Stomach smooth muscle (tissue), 2 donors: ENCODE data around the gene CSRP2.

Source experiments
- H3K27ac ChIP-seq: one replicate; pipeline ENCODE4 v1.7.0; 2013; ENCODE audit warnings: mild to moderate bottlenecking, low read length, inconsistent platforms
- H3K27me3 ChIP-seq, 2 donors: one replicate each; pipeline ENCODE4 v1.7.0; 2013; ENCODE audit warnings: low read length in 2 of 2; ENCODE audit not compliant: insufficient read depth in 2 of 2, control insufficient read depth in 1 of 2
- H3K36me3 ChIP-seq, 2 donors: one replicate each; pipeline ENCODE4 v1.7.0; 2013; ENCODE audit warnings: low read length in 2 of 2; ENCODE audit not compliant: control insufficient read depth in 2 of 2, insufficient read depth in 2 of 2
- H3K4me1 ChIP-seq: one replicate; pipeline ENCODE4 v1.7.0; 2013; ENCODE audit warnings: low read length; ENCODE audit not compliant: control insufficient read depth, insufficient read depth
- H3K4me3 ChIP-seq, 2 donors: one replicate each; pipeline ENCODE4 v1.7.0; 2013; ENCODE audit warnings: low read length in 2 of 2
- H3K9ac ChIP-seq, 2 donors: one replicate each; pipeline ENCODE4 v1.7.0; 2013; ENCODE audit warnings: low read length in 2 of 2, mild to moderate bottlenecking in 1 of 2
- H3K9me3 ChIP-seq, 2 donors: one replicate each; pipeline ENCODE4 v1.7.0; 2013; ENCODE audit warnings: low read length in 2 of 2; ENCODE audit not compliant: control insufficient read depth in 2 of 2
- donor health status: healthy.
- donor health status: Pancreatic carcinoma.

CSRP2 gene

DNA sequence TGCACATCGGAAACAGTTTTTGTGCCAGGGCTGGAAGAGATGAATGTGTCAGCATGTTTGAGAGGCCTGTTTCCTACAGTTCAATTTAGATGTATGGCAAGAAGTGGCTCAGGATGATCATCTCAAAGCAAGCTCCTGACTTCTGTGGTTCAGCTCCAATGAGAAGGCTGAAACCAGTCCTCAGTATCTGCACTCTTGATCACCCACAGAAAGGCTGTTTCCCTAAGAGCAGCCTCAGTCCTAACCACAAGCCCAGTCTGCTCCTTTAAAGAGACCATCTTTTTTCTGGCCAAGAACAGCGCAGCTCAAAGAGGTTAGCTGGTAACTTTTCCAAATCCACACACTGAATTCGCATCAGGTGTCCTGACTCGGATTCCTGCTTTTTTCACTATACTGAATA lies 19.2 kb downstream of the CSRP2 start:
- Histone ChIP-seq H3K36me3 (peaks cover 6 to 18% of the 10 kb centered on the region in 2 donors), H3K4me1 (peaks cover 13% of the 10 kb centered on the region), H3K27ac (peak overlapping the region; percentile 66), H3K9me3 (peaks cover 4 to 8% of the 10 kb centered on the region in 2 donors), H3K27me3 (no peaks in the 10 kb centered on the region), H3K4me3 (peak overlapping the region; percentile 16 to 17), H3K9ac (peak overlapping the region; percentile 16 to 60)

DNA sequence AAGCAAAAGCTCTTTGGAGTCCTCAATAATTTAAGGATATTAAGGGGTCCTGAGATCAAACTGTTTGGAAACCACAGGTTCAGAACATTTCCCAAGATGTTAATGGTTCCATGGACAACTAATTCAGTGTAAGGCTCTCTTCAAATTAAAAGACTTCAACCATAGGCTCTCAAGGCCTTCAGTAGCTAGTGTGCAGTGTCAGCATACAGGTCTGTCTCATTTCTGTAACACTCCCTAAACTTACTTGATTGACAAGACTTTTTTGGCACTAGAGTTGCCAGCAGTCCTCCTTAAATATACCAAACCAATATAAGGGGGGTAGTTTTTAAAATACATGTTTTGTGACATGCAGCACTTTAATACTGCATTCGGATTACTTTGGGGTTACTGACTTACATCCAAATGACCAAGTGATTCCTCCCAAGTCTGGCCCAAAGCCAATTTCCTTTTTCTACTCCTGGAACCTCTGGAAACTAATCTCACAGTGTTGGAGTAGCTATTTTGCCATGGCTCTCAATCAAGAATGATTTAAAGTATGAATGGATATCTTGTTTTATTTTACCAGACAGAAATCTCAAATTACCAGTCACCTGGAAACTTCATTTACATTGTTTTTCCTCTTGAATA lies 22.7 kb downstream of the CSRP2 start:
- Histone ChIP-seq H3K4me1 (peaks cover 3% of the 10 kb centered on the region), H3K9me3 (peaks cover 4 to 8% of the 10 kb centered on the region in 2 donors), H3K27ac (no peak overlapping the region), H3K9ac (no peak overlapping the region), H3K36me3 (peaks cover 6 to 22% of the 10 kb centered on the region in 2 donors), H3K4me3 (no peak overlapping the region), H3K27me3 (no peaks in the 10 kb centered on the region)

DNA sequence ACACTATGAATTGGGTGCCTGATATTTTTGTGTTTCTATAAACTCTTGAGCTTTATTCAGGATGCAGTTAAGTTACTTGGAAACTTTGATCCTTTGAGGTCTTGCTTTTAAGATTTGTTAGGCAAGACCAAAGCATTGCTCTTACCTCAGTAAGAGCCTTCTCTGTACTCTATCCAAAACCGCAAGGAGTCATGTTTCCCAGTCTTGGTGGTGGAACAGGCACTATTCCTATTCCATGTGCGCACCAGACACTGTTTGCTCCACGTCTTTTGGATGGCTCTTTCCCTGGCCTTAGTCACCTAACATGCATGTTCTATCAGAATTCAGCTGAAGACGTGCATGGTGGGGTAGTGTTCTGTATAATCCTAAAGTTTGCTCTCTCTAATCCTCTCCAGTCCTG lies 23.5 kb downstream of the CSRP2 start:
- H3K27me3 ChIP-seq, result no peaks in the 10 kb centered on the region
- no peak overlapping the region for H3K9ac ChIP-seq
- H3K36me3 ChIP-seq, result peaks cover 8 to 27% of the 10 kb centered on the region in 2 donors
- no peak overlapping the region for H3K27ac ChIP-seq
- peaks cover 4 to 8% of the 10 kb centered on the region in 2 donors for H3K9me3 ChIP-seq
- H3K4me3 ChIP-seq, result no peak overlapping the region
- no peaks in the 10 kb centered on the region for H3K4me1 ChIP-seq

- Histone ChIP-seq H3K9ac (no peak overlapping the region), H3K4me1 (no peaks in the 10 kb centered on the region), H3K27ac (no peak overlapping the region), H3K4me3 (no peak overlapping the region), H3K36me3 (peaks cover 8 to 30% of the 10 kb centered on the region in 2 donors), H3K9me3 (peaks cover 4 to 7% of the 10 kb centered on the region in 2 donors), H3K27me3 (no peaks in the 10 kb centered on the region)
Measured at GRCh38 chr12:76852106-76852505, 26.7 kb downstream of the CSRP2 start.

GRCh38 chr12:76848132-76848531 lies 30.7 kb downstream of the CSRP2 start:
- Histone ChIP-seq H3K27ac (no peak overlapping the region), H3K27me3 (no peaks in the 10 kb centered on the region), H3K4me1 (no peaks in the 10 kb centered on the region), H3K36me3 (peaks cover 2 to 21% of the 10 kb centered on the region in 2 donors), H3K9me3 (no peaks in the 10 kb centered on the region), H3K4me3 (no peak overlapping the region), H3K9ac (no peak overlapping the region)

- peaks cover 2 to 21% of the 10 kb centered on the region in 2 donors for H3K36me3 ChIP-seq
- no peak overlapping the region for H3K9ac ChIP-seq
- no peak overlapping the region for H3K27ac ChIP-seq
- no peak overlapping the region for H3K4me3 ChIP-seq
- no peaks in the 10 kb centered on the region for H3K27me3 ChIP-seq
- H3K9me3 ChIP-seq, result no peaks in the 10 kb centered on the region
- no peaks in the 10 kb centered on the region for H3K4me1 ChIP-seq
Measured at GRCh38 chr12:76847260-76847659, 31.6 kb downstream of the CSRP2 start.

GRCh38 chr12:76836633-76837032 lies 42.2 kb downstream of the CSRP2 start:
- Histone ChIP-seq H3K4me3 (no peak overlapping the region), H3K36me3 (peaks cover 3 to 4% of the 10 kb centered on the region in 2 donors), H3K27me3 (no peaks in the 10 kb centered on the region), H3K4me1 (no peaks in the 10 kb centered on the region), H3K9ac (no peak overlapping the region), H3K9me3 (peaks cover 0 to 3% of the 10 kb centered on the region in 2 donors), H3K27ac (no peak overlapping the region)

GRCh38 chr12:76830436-76830835 lies 48.4 kb downstream of the CSRP2 start:
- no peaks in the 10 kb centered on the region for H3K27me3 ChIP-seq
- H3K4me1 ChIP-seq, result no peaks in the 10 kb centered on the region
- peaks cover 0 to 3% of the 10 kb centered on the region in 2 donors for H3K9me3 ChIP-seq
- no peak overlapping the region for H3K4me3 ChIP-seq
- H3K9ac ChIP-seq, result no peak overlapping the region
- no peak overlapping the region for H3K27ac ChIP-seq
- H3K36me3 ChIP-seq, result peaks cover 4 to 6% of the 10 kb centered on the region in 2 donors

- Histone ChIP-seq H3K27me3 (no peaks in the 10 kb centered on the region), H3K36me3 (peaks cover 0 to 15% of the 10 kb centered on the region in 2 donors), H3K27ac (no peak overlapping the region), H3K9ac (no peak overlapping the region), H3K4me3 (no peak overlapping the region), H3K4me1 (no peaks in the 10 kb centered on the region), H3K9me3 (no peaks in the 10 kb centered on the region)
Measured at GRCh38 chr12:76820888-76821482, 57.8 kb downstream of the CSRP2 start.

DNA sequence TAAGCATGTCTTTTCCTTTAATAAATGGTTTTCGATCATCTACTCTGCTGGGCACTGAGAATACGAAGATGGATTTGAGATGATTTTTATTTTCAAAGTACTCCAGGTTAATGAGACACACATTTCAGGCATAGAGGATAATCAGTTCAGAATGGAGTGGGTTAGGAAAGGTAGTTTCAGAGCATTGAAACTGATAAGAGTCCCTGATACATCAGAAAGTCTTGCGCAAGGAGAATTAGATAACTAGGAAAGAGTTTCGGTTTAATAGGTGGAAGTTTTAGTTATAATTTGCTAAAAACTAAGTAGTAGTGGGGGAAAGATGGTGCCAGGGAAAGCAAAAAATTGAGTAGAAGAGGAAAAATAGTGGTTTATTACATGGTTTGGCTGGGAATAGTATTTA lies 64.8 kb downstream of the CSRP2 start:
- Histone ChIP-seq H3K4me1 (no peaks in the 10 kb centered on the region), H3K36me3 (peaks cover 3 to 28% of the 10 kb centered on the region in 2 donors), H3K9me3 (no peaks in the 10 kb centered on the region), H3K4me3 (no peak overlapping the region), H3K27me3 (no peaks in the 10 kb centered on the region), H3K9ac (no peak overlapping the region), H3K27ac (no peak overlapping the region)

GRCh38 chr12:76813265-76813664 lies 65.6 kb downstream of the CSRP2 start:
- no peaks in the 10 kb centered on the region for H3K27me3 ChIP-seq
- no peaks in the 10 kb centered on the region for H3K9me3 ChIP-seq
- no peak overlapping the region for H3K4me3 ChIP-seq
- H3K4me1 ChIP-seq, result no peaks in the 10 kb centered on the region
- H3K9ac ChIP-seq, result no peak overlapping the region
- peaks cover 3 to 27% of the 10 kb centered on the region in 2 donors for H3K36me3 ChIP-seq
- no peak overlapping the region for H3K27ac ChIP-seq
